Measurements from ENCODE around the gene CES4A.

Gene CES4A

DNA sequence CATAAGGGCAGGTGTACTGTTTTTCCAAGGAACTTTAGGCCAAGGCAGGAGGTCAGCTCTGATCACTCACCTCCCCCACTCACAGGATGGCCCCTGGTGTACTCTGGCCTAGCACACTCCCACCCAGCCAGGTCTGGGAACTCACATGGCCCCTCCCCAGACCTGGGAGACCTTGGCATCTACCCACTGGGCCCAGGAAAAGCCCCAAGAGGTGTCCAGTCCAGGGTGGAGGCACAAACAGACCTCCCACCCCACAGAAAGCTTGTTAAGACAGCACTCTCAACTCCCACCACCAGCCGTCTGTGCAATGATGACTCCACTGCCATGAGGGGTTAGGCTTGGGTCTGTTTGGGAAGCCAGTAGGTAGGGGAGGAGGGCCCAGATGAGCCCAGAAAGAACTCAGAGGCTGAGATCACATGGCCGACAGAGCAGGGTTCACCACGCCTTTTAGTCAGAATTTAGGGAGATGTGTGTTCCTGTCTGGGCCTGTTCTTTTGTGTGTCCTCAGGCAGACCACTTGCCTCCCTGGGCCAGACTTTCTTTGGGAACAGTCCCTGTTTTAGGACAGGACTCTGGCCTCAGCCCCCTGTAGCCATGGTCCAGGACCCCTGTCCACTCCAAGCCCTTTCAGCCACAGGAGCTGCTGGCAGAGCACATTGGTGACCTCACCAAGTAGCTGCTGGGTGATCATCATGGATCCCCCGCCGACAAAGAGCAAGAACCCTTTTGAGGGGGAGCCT lies 28.5 kb downstream of the CES4A start:
- Histone ChIP-seq H3K9me3 (ENCODE audit: control insufficient read depth, insufficient read depth, low read length) (no peaks in the 10 kb centered on the region), H3K4me1 (ENCODE audit: control insufficient read depth, insufficient read depth, low read length) (no peaks in the 10 kb centered on the region), H3K9ac (ENCODE audit: low read depth, low read length) (no peak overlapping the region), H3K4me3 (ENCODE audit: low read depth, low read length) (no peak overlapping the region), H3K27me3 (ENCODE audit: control insufficient read depth, insufficient read depth, low read length) (peaks cover 36% of the 10 kb centered on the region), H3K36me3 (ENCODE audit: control insufficient read depth, insufficient read depth, low read length) (no peaks in the 10 kb centered on the region)

DNA sequence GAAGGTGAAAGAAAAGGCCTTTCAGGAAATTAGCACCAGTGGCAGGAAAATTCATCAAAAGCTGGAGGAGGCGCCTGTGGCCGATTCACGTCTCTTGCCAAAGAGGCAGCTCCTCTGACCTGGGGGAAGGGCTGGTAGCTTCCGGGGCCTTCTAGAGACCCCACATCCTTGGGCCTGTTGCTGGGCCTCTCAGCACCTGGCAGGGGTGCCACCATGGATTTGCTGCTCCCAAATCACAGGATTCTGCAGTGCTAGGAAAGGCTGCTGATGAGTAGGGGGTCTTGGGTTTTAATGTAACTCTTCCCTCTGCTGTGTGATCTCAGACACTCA lies 29.0 kb downstream of the CES4A start:
- no peak overlapping the region for H3K4me3 ChIP-seq (ENCODE audit: low read depth, low read length)
- H3K4me1 ChIP-seq (ENCODE audit: control insufficient read depth, insufficient read depth, low read length) = no peaks in the 10 kb centered on the region
- peaks cover 36% of the 10 kb centered on the region for H3K27me3 ChIP-seq (ENCODE audit: control insufficient read depth, insufficient read depth, low read length)
- H3K9me3 ChIP-seq (ENCODE audit: control insufficient read depth, insufficient read depth, low read length) = no peaks in the 10 kb centered on the region
- H3K9ac ChIP-seq (ENCODE audit: low read depth, low read length) = no peak overlapping the region
- H3K36me3 ChIP-seq (ENCODE audit: control insufficient read depth, insufficient read depth, low read length) = no peaks in the 10 kb centered on the region

DNA sequence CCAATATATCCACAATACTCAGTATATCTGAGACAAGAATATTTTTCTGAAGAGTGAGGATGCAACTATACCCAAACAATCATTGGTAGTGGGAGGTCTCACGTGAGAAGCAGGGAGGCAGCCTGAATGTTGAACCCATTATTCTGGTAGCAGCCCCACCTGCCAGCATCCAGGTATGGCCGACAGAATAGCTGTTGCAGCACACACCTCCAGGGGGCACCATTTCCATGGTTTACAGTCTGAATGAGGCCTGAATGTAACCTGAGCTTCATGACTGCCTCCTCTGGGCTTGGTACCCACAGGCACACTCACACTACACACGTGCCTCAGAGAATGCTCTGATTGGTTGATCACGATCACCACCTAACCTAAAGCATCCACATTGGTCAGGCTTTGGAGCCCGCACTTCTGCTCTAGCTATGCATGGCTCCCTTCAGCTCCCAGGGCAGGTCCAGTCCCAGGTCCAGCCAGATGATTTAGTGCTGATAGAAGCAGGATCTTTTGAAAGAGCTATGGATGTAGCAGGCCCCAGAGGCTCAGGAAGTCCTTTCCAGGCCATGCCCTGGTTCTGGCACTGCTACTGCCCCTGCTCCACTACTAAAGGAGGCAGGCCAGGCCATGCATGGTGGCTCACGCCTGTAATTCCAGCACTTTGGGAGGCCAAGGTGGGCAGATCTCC lies 29.6 kb downstream of the CES4A start:
- H3K27me3 ChIP-seq (ENCODE audit: control insufficient read depth, insufficient read depth, low read length) = peaks cover 34% of the 10 kb centered on the region
- H3K4me3 ChIP-seq (ENCODE audit: low read depth, low read length) = no peak overlapping the region
- no peaks in the 10 kb centered on the region for H3K9me3 ChIP-seq (ENCODE audit: control insufficient read depth, insufficient read depth, low read length)
- no peak overlapping the region for H3K9ac ChIP-seq (ENCODE audit: low read depth, low read length)
- no peaks in the 10 kb centered on the region for H3K36me3 ChIP-seq (ENCODE audit: control insufficient read depth, insufficient read depth, low read length)
- H3K4me1 ChIP-seq (ENCODE audit: control insufficient read depth, insufficient read depth, low read length) = no peaks in the 10 kb centered on the region

DNA sequence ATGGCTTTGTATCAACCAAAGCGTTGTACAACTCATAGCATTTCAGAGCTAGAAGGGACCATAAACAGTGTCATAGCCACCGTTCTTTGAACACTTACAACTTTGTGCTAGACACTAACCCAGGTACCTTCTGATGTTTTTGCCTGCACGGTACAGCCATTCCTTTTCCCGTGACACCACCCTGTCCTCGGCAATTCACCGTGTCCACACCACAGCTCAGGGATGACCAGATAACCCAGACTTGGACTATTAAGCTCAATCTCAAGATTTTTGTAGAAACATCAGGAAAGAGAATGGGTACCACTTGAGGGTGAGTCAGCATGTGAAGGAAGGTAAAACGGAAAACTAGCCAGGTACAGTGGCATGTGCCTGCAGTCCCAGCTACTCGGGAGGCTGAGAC lies 30.8 kb downstream of the CES4A start:
- no peak overlapping the region for H3K4me3 ChIP-seq (ENCODE audit: low read depth, low read length)
- H3K27me3 ChIP-seq (ENCODE audit: control insufficient read depth, insufficient read depth, low read length) = peaks cover 26% of the 10 kb centered on the region
- H3K4me1 ChIP-seq (ENCODE audit: control insufficient read depth, insufficient read depth, low read length) = no peaks in the 10 kb centered on the region
- H3K9ac ChIP-seq (ENCODE audit: low read depth, low read length) = no peak overlapping the region
- H3K36me3 ChIP-seq (ENCODE audit: control insufficient read depth, insufficient read depth, low read length) = no peaks in the 10 kb centered on the region
- no peaks in the 10 kb centered on the region for H3K9me3 ChIP-seq (ENCODE audit: control insufficient read depth, insufficient read depth, low read length)

DNA sequence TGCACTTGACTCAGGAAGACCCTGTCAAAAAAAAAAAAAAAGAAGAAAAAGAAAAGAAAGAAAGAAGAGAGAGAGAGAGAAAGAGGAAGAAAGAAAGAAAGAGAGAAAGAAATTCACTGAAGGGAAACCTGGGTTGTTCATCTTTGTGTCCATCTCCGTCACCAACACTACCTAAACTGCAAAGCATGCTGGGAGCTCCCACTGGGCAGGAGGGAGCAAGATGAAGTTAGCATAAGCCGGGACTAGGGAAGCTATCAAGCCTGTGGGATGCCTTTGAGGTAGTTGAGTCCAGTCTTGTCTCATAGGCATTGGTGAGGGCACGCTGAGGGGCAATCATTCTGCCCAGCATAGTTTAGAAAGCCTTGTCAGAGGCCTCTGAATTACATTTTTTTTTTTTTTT lies 32.9 kb downstream of the CES4A start:
- no peaks in the 10 kb centered on the region for H3K36me3 ChIP-seq (ENCODE audit: control insufficient read depth, insufficient read depth, low read length)
- H3K27me3 ChIP-seq (ENCODE audit: control insufficient read depth, insufficient read depth, low read length) = peaks cover 8% of the 10 kb centered on the region
- no peaks in the 10 kb centered on the region for H3K4me1 ChIP-seq (ENCODE audit: control insufficient read depth, insufficient read depth, low read length)
- H3K9ac ChIP-seq (ENCODE audit: low read depth, low read length) = no peak overlapping the region
- no peaks in the 10 kb centered on the region for H3K9me3 ChIP-seq (ENCODE audit: control insufficient read depth, insufficient read depth, low read length)
- H3K4me3 ChIP-seq (ENCODE audit: low read depth, low read length) = no peak overlapping the region

DNA sequence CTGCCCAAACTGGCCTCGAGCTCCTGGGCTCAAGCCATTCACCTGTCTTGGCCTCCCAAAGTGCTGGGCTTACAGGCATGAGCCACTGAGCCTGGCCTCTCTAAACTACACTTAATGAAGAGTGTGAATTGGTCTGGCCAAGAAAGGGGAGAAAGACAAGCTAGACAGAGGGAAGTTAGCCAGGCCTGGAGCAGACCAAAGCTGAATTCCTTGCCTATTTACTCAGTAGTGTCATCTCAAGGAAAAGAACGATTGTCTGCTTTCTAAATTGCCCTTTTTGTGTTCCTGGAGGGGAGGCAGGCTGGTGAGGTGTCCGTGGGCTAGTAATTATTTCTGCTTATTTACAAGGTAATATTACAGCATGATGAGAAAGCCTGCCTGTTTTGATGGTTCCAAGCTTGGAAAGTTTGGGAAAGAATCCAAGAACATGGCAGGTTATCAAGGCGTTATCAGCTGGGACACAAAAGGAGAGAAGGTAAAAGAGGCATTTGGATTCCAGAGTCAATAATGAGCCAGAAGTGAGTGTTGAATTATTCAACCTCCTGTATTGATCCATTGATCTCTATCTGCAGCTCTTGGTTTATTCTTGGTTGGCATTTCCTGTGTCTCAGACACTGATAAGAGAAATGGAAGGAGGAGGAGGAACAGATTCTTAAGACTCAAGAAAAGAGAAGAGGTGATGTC lies 34.3 kb downstream of the CES4A start:
- Histone ChIP-seq H3K4me3 (ENCODE audit: low read depth, low read length) (no peak overlapping the region), H3K27me3 (ENCODE audit: control insufficient read depth, insufficient read depth, low read length) (peaks cover 4% of the 10 kb centered on the region), H3K36me3 (ENCODE audit: control insufficient read depth, insufficient read depth, low read length) (no peaks in the 10 kb centered on the region), H3K9ac (ENCODE audit: low read depth, low read length) (no peak overlapping the region), H3K9me3 (ENCODE audit: control insufficient read depth, insufficient read depth, low read length) (no peaks in the 10 kb centered on the region), H3K4me1 (ENCODE audit: control insufficient read depth, insufficient read depth, low read length) (no peaks in the 10 kb centered on the region)

DNA sequence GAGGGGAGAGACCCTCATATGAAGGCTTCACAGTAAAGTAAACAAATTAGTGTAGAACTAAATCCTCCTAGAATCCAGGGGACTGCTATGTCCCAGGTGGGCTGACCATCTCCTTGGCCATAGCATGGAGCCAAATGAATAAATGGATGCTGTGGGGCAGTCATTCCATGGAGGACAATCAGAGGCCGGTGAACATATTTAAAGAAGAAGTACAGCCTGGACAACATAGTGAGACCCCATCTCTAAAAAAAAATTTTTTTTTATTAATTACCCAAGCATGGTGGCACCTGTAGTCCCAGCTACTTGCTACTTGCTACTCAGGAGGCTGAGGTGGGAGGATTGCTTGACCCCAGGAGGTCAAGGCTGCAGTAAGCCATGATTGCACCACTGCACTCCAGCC lies 35.3 kb downstream of the CES4A start:
- H3K9ac ChIP-seq (ENCODE audit: low read depth, low read length) = no peak overlapping the region
- H3K9me3 ChIP-seq (ENCODE audit: control insufficient read depth, insufficient read depth, low read length) = no peaks in the 10 kb centered on the region
- no peaks in the 10 kb centered on the region for H3K36me3 ChIP-seq (ENCODE audit: control insufficient read depth, insufficient read depth, low read length)
- no peak overlapping the region for H3K4me3 ChIP-seq (ENCODE audit: low read depth, low read length)
- H3K27me3 ChIP-seq (ENCODE audit: control insufficient read depth, insufficient read depth, low read length) = peaks cover 4% of the 10 kb centered on the region
- H3K4me1 ChIP-seq (ENCODE audit: control insufficient read depth, insufficient read depth, low read length) = no peaks in the 10 kb centered on the region

DNA sequence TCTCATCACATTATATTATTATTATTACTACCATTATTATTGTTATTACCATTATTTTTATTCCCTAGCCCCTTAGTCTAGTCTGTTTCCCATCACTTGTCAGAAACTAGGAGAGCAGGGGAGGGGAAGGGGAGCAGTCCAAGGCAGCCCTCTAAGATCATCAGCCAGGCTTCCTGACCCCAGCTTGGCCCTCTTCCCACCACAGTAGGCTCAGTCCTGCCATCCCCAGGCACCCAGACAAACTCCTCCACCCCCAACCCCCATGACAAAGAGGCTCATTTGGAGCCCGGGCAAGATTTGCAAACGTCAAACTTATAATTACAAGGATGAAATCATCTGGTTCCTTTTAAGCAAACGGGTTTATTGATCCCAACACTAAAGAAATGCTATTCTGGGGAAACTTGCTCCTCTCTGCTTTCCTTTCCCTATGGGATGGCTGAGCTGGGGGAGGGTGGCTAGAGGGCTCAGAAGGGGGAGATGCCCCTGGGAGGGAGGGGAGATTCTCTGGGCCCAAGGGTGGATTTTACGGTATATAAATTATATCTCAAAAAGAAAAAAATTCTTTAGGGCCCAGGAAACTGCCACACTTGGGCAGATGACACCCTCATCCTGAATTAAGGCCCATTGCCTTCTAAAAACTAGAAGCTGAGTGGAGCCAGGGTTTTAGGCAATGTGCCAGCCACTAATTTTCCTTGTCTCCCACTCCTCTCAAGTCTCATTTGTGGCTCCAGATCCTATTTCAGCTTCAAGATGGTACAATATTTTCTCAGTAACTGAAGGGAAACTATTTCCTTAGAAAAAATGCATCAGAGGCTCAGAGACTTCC lies 36.2 kb downstream of the CES4A start:
- H3K4me3 ChIP-seq (ENCODE audit: low read depth, low read length) = no peak overlapping the region
- no peaks in the 10 kb centered on the region for H3K36me3 ChIP-seq (ENCODE audit: control insufficient read depth, insufficient read depth, low read length)
- no peaks in the 10 kb centered on the region for H3K4me1 ChIP-seq (ENCODE audit: control insufficient read depth, insufficient read depth, low read length)
- no peaks in the 10 kb centered on the region for H3K9me3 ChIP-seq (ENCODE audit: control insufficient read depth, insufficient read depth, low read length)
- peaks cover 4% of the 10 kb centered on the region for H3K27me3 ChIP-seq (ENCODE audit: control insufficient read depth, insufficient read depth, low read length)
- no peak overlapping the region for H3K9ac ChIP-seq (ENCODE audit: low read depth, low read length)

DNA sequence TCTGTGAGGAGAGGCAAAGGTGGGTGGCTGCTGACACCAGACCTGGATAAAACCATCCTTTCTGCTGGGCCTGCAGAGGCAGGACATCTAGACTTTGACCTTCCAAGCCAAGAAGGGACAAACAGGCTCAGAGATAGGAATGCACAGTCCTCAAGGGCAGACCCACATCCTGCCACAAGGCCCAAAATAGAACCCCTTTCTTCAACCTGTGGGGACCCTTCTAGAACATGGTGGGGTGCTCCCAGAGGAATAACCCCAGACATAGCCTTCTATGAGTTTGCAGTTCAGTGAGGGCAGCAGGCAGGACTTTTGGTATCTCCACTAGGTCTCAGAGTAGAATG lies 36.8 kb downstream of the CES4A start:
- Histone ChIP-seq H3K9ac (ENCODE audit: low read depth, low read length) (no peak overlapping the region), H3K36me3 (ENCODE audit: control insufficient read depth, insufficient read depth, low read length) (no peaks in the 10 kb centered on the region), H3K4me1 (ENCODE audit: control insufficient read depth, insufficient read depth, low read length) (no peaks in the 10 kb centered on the region), H3K4me3 (ENCODE audit: low read depth, low read length) (no peak overlapping the region), H3K9me3 (ENCODE audit: control insufficient read depth, insufficient read depth, low read length) (no peaks in the 10 kb centered on the region), H3K27me3 (ENCODE audit: control insufficient read depth, insufficient read depth, low read length) (peaks cover 8% of the 10 kb centered on the region)

DNA sequence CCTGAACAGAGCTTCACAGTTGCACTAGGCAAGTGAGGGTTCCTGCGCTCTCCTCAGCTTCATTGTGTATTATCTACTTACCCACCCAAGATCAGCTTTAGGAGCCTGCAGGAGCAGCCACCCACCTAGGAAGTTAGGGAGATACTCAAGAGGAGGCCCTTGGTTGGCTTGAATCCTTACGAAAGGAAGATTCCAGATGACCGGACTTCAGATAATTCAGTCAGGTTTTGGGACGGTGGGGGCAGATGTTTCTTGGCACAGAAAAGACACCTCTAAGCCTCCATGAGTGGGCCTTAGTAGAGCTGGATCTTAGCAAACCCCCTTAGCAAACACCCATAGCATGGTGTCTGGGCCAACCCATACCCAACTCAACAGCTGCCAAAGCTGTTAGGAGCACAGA lies 38.2 kb downstream of the CES4A start:
- H3K4me3 ChIP-seq (ENCODE audit: low read depth, low read length) = no peak overlapping the region
- no peaks in the 10 kb centered on the region for H3K36me3 ChIP-seq (ENCODE audit: control insufficient read depth, insufficient read depth, low read length)
- no peaks in the 10 kb centered on the region for H3K9me3 ChIP-seq (ENCODE audit: control insufficient read depth, insufficient read depth, low read length)
- H3K9ac ChIP-seq (ENCODE audit: low read depth, low read length) = no peak overlapping the region
- H3K27me3 ChIP-seq (ENCODE audit: control insufficient read depth, insufficient read depth, low read length) = peaks cover 12% of the 10 kb centered on the region
- no peaks in the 10 kb centered on the region for H3K4me1 ChIP-seq (ENCODE audit: control insufficient read depth, insufficient read depth, low read length)

DNA sequence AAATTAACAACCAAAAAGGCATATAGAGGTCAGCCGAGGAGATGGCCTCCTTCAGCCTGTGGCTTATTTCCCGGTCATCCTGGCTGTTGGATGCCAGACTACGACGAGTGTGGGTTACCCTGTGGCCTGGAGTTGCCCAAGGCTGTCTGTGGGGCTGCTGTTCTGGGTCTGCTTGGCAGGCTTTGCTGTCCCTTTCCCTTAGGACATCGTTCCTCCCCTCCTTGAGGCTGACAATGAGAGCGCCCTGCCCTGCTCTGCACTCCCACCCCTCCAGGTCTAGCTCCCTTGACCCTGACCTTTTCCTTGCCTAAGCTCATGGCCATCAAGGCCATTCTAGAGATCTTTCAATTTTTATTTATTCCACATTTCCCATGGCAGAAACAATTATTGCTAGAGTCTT lies 38.7 kb downstream of the CES4A start:
- Histone ChIP-seq H3K4me3 (ENCODE audit: low read depth, low read length) (no peak overlapping the region), H3K9me3 (ENCODE audit: control insufficient read depth, insufficient read depth, low read length) (no peaks in the 10 kb centered on the region), H3K4me1 (ENCODE audit: control insufficient read depth, insufficient read depth, low read length) (no peaks in the 10 kb centered on the region), H3K27me3 (ENCODE audit: control insufficient read depth, insufficient read depth, low read length) (peaks cover 12% of the 10 kb centered on the region), H3K9ac (ENCODE audit: low read depth, low read length) (no peak overlapping the region), H3K36me3 (ENCODE audit: control insufficient read depth, insufficient read depth, low read length) (no peaks in the 10 kb centered on the region)
